Caco-2 (cell line): ENCODE measurements around the gene COTL1. TPM values are rescaled to one million over a fixed set of nuclear protein-coding genes. Genes with fewer than 3 reads are reported as not detected.

Experiments used
- BruUV-seq: library from RNA; stranded (reverse); fragments of 400-500 nt; replicated peaks from 2 replicates; lab custom pipeline; 2021; lab: Mats Ljungman, UMichigan
- CTCF ChIA-PET: fragments of 300-600 bp; sonication (Branson Sonifier 250); formaldehyde crosslinking; loops from one replicate; lab custom pipeline; 2022; ENCODE audit warnings: antibody characterized with exemption; lab: Charles Lee
- POLR2A ChIA-PET: fragments of 300-600 bp; sonication (Branson Sonifier 250); formaldehyde crosslinking; loops from one replicate; lab custom pipeline; 2022; ENCODE audit warnings: antibody characterized with exemption; lab: Charles Lee
- DNase-seq, 2 experiments: peaks; one replicate each; pipeline versions ENCODE4 v3.0.0 to v3.0.0-alpha.2; 2020 to 2022
- H3K27me3 ChIP-seq: replicated peaks from 2 replicates; pipeline ENCODE4 v1.6.0; 2011; ENCODE audit warnings: low read length; ENCODE audit not compliant: control insufficient read depth, insufficient read depth
- H3K36me3 ChIP-seq: 2 replicates; pipeline ENCODE4 v1.5.1; 2011; ENCODE audit warnings: low read length; ENCODE audit not compliant: control insufficient read depth, insufficient read depth
- H3K4me1 ChIP-seq: fragments of 250-450 bp; sonication (Bioruptor Pico); 2 replicates; pipeline ENCODE4 v1.5.1; 2020; ENCODE audit warnings: mild to moderate bottlenecking
- H3K4me3 ChIP-seq: 2 replicates; pipeline ENCODE4 v1.5.1; 2011; ENCODE audit warnings: low read depth, mild to moderate bottlenecking, control low read depth, low read length
- H3K9me3 ChIP-seq: fragments of 250-450 bp; sonication (Bioruptor Pico); 2 replicates; pipeline ENCODE4 v1.5.1; 2020; ENCODE audit warnings: mild to moderate bottlenecking, moderate library complexity
- H3K27ac Mint-ChIP-seq: one replicate; pipeline ENCODE4 v1.8.0; 2022; ENCODE audit warnings: mixed read lengths; ENCODE audit not compliant: unreplicated experiment
- H3K27me3 Mint-ChIP-seq: one replicate; pipeline ENCODE4 v1.8.0; 2022; ENCODE audit warnings: mixed read lengths; ENCODE audit not compliant: insufficient read depth, unreplicated experiment
- H3K36me3 Mint-ChIP-seq: one replicate; pipeline ENCODE4 v1.8.0; 2022; ENCODE audit warnings: mild to moderate bottlenecking, mixed read lengths; ENCODE audit not compliant: insufficient read depth, unreplicated experiment
- H3K4me1 Mint-ChIP-seq: one replicate; pipeline ENCODE4 v1.8.0; 2022; ENCODE audit warnings: low read depth, mixed read lengths; ENCODE audit not compliant: unreplicated experiment
- H3K4me3 Mint-ChIP-seq: one replicate; pipeline ENCODE4 v1.8.0; 2022; ENCODE audit warnings: mild to moderate bottlenecking, moderate library complexity, mixed read lengths; ENCODE audit not compliant: unreplicated experiment
- H3K9me3 Mint-ChIP-seq: one replicate; pipeline ENCODE4 v1.8.0; 2022; ENCODE audit warnings: mixed read lengths; ENCODE audit not compliant: unreplicated experiment
- CTCF ChIP-seq, 2 experiments: fragments of 200-600 bp in 1 of 2; IDR thresholded peaks; 1 replicate in 1 of 2; 2 replicates in 1 of 2; pipeline versions ENCODE4 v1.5.1 to v1.8.0; 2011 to 2022; ENCODE audit warnings: antibody characterized with exemption in 1 of 2, control low read depth in 1 of 2, inconsistent platforms in 1 of 2, low read depth in 1 of 2, low read length in 1 of 2, mild to moderate bottlenecking in 1 of 2, moderate library complexity in 1 of 2; ENCODE audit not compliant: insufficient read depth in 1 of 2, severe bottlenecking in 1 of 2, unreplicated experiment in 1 of 2
- intact Hi-C: fragments of 100-400 bp; cut with micrococcal nuclease; formaldehyde crosslinking; loops from one replicate; pipeline ENCODE4 v1.10.0; 2022; ENCODE audit not compliant: unreplicated experiment
- total RNA-seq: library from RNA; stranded (reverse); gene quantifications from 2 replicates; pipeline ENCODE4 v1.2.3, GENCODE V29; 2022

COTL1 gene
- total RNA-seq, 1 experiment from 2014 or later: 434 TPM

DNA sequence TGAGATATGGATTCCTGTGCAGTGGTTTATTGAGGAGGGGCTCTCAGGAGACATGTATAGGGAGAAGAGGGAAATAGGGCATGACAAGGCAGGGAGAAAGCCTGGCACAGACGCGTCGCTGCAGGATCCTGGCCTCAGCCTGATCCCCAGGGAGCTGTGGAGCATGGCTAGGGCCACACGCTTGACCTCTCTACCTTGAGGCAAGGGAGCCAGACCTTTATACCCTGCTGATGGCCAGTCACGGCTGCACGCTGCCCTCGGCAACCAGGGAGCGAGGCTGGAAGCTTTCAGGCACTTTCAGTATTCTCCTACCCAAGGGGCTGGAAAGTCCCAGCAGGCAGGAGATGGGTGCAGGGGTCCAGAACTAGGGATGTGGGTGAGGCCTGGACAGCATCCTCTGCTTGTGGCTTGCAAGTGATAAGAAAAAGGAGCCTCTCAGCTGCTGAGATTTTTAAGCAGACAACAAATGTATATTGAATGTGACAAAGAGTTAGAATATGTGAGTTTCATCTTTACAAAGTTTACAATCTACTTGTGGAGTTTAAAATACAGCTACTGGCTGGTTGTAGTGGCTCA lies 20.4 kb upstream of the COTL1 start:
- Mint-ChIP-seq H3K27me3 (no peaks in the 10 kb centered on the region), H3K4me1 (no peaks in the 10 kb centered on the region), H3K9me3 (no peaks in the 10 kb centered on the region), H3K4me3 (no peak overlapping the region), H3K36me3 (no peaks in the 10 kb centered on the region), H3K27ac (no peak overlapping the region)
- DNase-seq: no peak
- POLR2A ChIA-PET: no interaction called here
- H3K4me3 ChIP-seq: no peak overlapping the region
- CTCF ChIA-PET: no interaction called here
- no peaks in the 10 kb centered on the region for H3K36me3 ChIP-seq
- intact Hi-C loops: no loop called here
- no peaks in the 10 kb centered on the region for H3K4me1 ChIP-seq
- no peaks in the 10 kb centered on the region for H3K27me3 ChIP-seq
- no TSS peak for BruUV-seq
- TF ChIP-seq CTCF (IDR thresholded peaks at IDR 0.05; ENCODE audit: insufficient read depth in 1 of 2, low read depth in 1 of 2, low read length in 1 of 2, severe bottlenecking in 1 of 2, unreplicated experiment in 1 of 2): no peak
- no peaks in the 10 kb centered on the region for H3K9me3 ChIP-seq

DNA sequence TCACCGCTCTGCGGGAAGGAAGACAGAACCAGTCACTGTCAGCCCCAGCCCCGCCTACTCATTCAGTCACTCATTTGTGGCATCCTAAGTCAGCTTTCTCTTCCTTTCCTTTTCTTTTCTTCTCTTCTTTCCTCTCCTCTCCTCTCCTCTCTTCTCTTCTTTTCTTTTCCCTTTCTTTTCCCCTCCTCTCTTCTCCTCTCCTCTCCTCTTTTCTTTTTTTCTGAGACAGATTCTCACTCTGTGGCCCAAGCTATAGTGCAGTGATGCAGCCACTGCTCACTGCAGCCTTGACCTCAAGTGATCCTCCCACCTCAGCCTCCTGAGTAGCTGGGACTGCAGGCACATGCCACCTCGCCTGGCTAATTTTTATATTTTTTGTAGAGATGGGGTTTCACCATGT lies 19.8 kb upstream of the COTL1 start:
- ChIA-PET POLR2A (no interaction called here), CTCF (interaction anchor here (0.6 kb wide), 1 partner anchor 101 kb away, joined by 6 read pairs; no protein-coding TSS in a partner anchor)
- Mint-ChIP-seq H3K4me1 (no peaks in the 10 kb centered on the region), H3K4me3 (no peak overlapping the region), H3K27me3 (no peaks in the 10 kb centered on the region), H3K36me3 (no peaks in the 10 kb centered on the region), H3K9me3 (no peaks in the 10 kb centered on the region), H3K27ac (no peak overlapping the region)
- no peak for DNase-seq
- TF ChIP-seq CTCF (IDR thresholded peaks at IDR 0.05; ENCODE audit: insufficient read depth in 1 of 2, low read depth in 1 of 2, low read length in 1 of 2, severe bottlenecking in 1 of 2, unreplicated experiment in 1 of 2): no peak
- H3K4me3 ChIP-seq: no peak overlapping the region
- H3K4me1 ChIP-seq: no peaks in the 10 kb centered on the region
- H3K27me3 ChIP-seq: no peaks in the 10 kb centered on the region
- no TSS peak for BruUV-seq
- intact Hi-C loops: no loop called here
- H3K36me3 ChIP-seq: no peaks in the 10 kb centered on the region
- no peaks in the 10 kb centered on the region for H3K9me3 ChIP-seq

- Mint-ChIP-seq H3K27me3 (no peaks in the 10 kb centered on the region), H3K4me1 (no peaks in the 10 kb centered on the region), H3K36me3 (no peaks in the 10 kb centered on the region), H3K4me3 (no peak overlapping the region), H3K27ac (no peak overlapping the region), H3K9me3 (no peaks in the 10 kb centered on the region)
- no peaks in the 10 kb centered on the region for H3K9me3 ChIP-seq
- H3K4me3 ChIP-seq: no peak overlapping the region
- DNase-seq: no peak
- H3K4me1 ChIP-seq: no peaks in the 10 kb centered on the region
- no peak for TF ChIP-seq CTCF (IDR thresholded peaks at IDR 0.05; ENCODE audit: insufficient read depth in 1 of 2, low read depth in 1 of 2, low read length in 1 of 2, severe bottlenecking in 1 of 2, unreplicated experiment in 1 of 2)
- ChIA-PET POLR2A (no interaction called here), CTCF (no interaction called here)
- H3K36me3 ChIP-seq: no peaks in the 10 kb centered on the region
- intact Hi-C loops: no loop called here
- H3K27me3 ChIP-seq: no peaks in the 10 kb centered on the region
- no TSS peak for BruUV-seq
These were observed 17.8 kb upstream of the COTL1 start for GRCh38 chr16:84635702-84636101.
